Measurements from ENCODE around the gene KRTAP4-6. TPM values are rescaled to one million over a fixed set of nuclear protein-coding genes. Genes with fewer than 3 reads are reported as not detected.

The KRTAP4-6 gene
- total RNA-seq, 1 experiment from 2014 or later = not detected

DNA sequence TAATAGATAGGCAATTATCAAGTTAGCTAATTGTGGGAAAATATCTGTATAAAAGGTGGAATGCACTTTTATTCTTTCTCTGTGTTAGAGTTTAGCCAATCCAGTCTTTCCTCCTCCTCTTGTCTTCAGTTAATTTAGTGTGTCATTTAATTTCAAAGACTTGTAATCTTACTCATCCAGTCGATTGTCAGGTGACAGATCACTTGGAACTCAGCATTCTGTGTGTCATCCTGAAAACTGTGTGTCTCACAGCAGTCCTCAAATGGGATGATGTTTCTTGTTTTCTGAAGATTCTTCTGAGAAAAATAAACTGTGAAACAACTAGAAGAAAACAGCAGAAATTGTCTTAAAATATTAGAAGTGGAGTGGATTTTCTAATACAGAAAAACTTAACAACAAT, 44.7 kb upstream of the KRTAP4-6 start:
- Histone ChIP-seq H3F3A (ENCODE audit: low read length, unreplicated experiment) (no peaks in the 10 kb centered on the region), H3K79me2 (ENCODE audit: low read length) (no peaks in the 10 kb centered on the region), H3K36me3 (ENCODE audit: low read depth, low read length) (no peaks in the 10 kb centered on the region), H3K9me3 (ENCODE audit: low read length) (no peaks in the 10 kb centered on the region), H3K27me3 (ENCODE audit: low read length) (no peaks in the 10 kb centered on the region), H3K4me2 (ENCODE audit: low read length) (no peak overlapping the region), H3K9me2 (replicated peaks; ENCODE audit: low read length) (no peaks in the 10 kb centered on the region), H2AFZ (ENCODE audit: low read length) (no peak overlapping the region), H3K4me1 (ENCODE audit: insufficient read depth, low read length) (no peaks in the 10 kb centered on the region), H3K4me3 (ENCODE audit: low read length) (no peak overlapping the region), H3K27ac (ENCODE audit: low read length) (no peak overlapping the region), H4K20me1 (ENCODE audit: low read length) (no peaks in the 10 kb centered on the region), H3K9ac (ENCODE audit: low read length) (no peak overlapping the region)
- TF ChIP-seq EZH2phosphoT487 (IDR thresholded peaks at IDR 0.05; ENCODE audit: borderline replicate concordance, low read length) (no peak), EZH2 (IDR thresholded peaks at IDR 0.05; ENCODE audit: low read length, unreplicated experiment) (no peak)
- TF ChIP-seq, protein P1, sequence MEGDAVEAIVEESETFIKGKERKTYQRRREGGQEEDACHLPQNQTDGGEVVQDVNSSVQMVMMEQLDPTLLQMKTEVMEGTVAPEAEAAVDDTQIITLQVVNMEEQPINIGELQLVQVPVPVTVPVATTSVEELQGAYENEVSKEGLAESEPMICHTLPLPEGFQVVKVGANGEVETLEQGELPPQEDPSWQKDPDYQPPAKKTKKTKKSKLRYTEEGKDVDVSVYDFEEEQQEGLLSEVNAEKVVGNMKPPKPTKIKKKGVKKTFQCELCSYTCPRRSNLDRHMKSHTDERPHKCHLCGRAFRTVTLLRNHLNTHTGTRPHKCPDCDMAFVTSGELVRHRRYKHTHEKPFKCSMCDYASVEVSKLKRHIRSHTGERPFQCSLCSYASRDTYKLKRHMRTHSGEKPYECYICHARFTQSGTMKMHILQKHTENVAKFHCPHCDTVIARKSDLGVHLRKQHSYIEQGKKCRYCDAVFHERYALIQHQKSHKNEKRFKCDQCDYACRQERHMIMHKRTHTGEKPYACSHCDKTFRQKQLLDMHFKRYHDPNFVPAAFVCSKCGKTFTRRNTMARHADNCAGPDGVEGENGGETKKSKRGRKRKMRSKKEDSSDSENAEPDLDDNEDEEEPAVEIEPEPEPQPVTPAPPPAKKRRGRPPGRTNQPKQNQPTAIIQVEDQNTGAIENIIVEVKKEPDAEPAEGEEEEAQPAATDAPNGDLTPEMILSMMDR (conservative IDR thresholded peaks at IDR 0.05; ENCODE audit: low read depth, low read length) = no peak
- no TSS peak for BruUV-seq (replicated peaks)
- intact Hi-C loops (cut with micrococcal nuclease) = no loop called here
- CTCF ChIA-PET = no interaction called here
- DNase-seq (no peak), ATAC-seq (no peak)
- POLR2A ChIA-PET (ENCODE audit: unreplicated experiment) = no interaction called here

DNA sequence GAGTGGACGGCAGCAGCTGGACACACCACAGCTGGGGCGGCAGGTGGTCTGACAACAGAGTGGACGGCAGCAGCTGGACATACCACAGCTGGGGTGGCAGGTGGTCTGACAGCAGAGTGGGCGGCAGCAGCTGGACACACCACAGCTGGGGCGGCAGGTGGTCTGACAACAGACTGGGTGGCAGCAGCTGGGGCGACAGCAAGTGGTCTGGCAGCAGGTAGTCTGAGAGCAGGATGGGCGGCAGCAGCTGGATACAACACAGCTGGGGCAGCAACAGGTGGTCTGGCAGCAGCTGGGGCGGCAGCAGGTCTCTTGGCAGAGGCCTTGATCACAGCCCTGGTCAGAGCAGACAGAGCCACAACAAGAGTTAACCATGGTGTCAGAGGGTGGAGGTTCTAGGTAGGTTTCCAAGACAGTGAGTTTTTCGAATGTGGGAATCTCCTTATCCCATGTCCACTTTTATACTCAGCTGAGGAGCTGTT, 44.2 kb upstream of the KRTAP4-6 start, which contains the start of gene KRTAP4-1:
Gene KRTAP4-1 (minus strand): TSS at position 432 of the 482 bp plus-strand sequence. CDS start 57 bp downstream, at position 375.
- POLR2A ChIA-PET (ENCODE audit: unreplicated experiment) = no interaction called here

More for the DNA sequence above, 44.2 kb upstream of the KRTAP4-6 start, which contains the start of gene KRTAP4-1:
- Histone ChIP-seq H3K27ac (ENCODE audit: low read length) (no peak within 1 kb of the TSS), H3K9me3 (ENCODE audit: low read length) (no peaks in the 10 kb centered on the region), H3K9ac (ENCODE audit: low read length) (no peak within 1 kb of the TSS), H4K20me1 (ENCODE audit: low read length) (no peaks in the 10 kb centered on the region), H3K36me3 (ENCODE audit: low read depth, low read length) (no peaks in the 10 kb centered on the region), H3K4me2 (ENCODE audit: low read length) (no peak within 1 kb of the TSS), H3F3A (ENCODE audit: low read length, unreplicated experiment) (no peaks in the 10 kb centered on the region), H3K4me3 (ENCODE audit: low read length) (no peak within 1 kb of the TSS), H3K9me2 (replicated peaks; ENCODE audit: low read length) (no peaks in the 10 kb centered on the region), H3K79me2 (ENCODE audit: low read length) (no peaks in the 10 kb centered on the region), H3K27me3 (ENCODE audit: low read length) (no peaks in the 10 kb centered on the region), H2AFZ (ENCODE audit: low read length) (no peak within 1 kb of the TSS), H3K4me1 (ENCODE audit: insufficient read depth, low read length) (no peaks in the 10 kb centered on the region)
- no TSS peak for BruUV-seq (replicated peaks)
- CTCF ChIA-PET = no interaction called here
- no peak for DNase-seq
- TF ChIP-seq EZH2 (IDR thresholded peaks at IDR 0.05; ENCODE audit: low read length, unreplicated experiment) = no peak
- no peak for TF ChIP-seq EZH2phosphoT487 (IDR thresholded peaks at IDR 0.05; ENCODE audit: borderline replicate concordance, low read length)
- TF ChIP-seq, protein P1 (conservative IDR thresholded peaks at IDR 0.05; ENCODE audit: low read depth, low read length) = no peak
- intact Hi-C loops (cut with micrococcal nuclease) = no loop called here
- no peak for ATAC-seq
